Measurements from ENCODE around the gene DESI1. TPM values are rescaled to one million over a fixed set of nuclear protein-coding genes. Genes with fewer than 3 reads are reported as not detected.
A peak's percentile ranks its signal among the peaks of the same experiment; 100 is the strongest.

The DESI1 gene
- total RNA-seq, 1 experiment from 2014 or later = 38.2 TPM

- H3K4me3 ChIP-seq (ENCODE audit: low read depth, low read length) = no peak overlapping the region
- Mint-ChIP-seq H3K9me3 (ENCODE audit: unreplicated experiment) (peaks cover 9% of the 10 kb centered on the region), H3K36me3 (ENCODE audit: insufficient read depth, unreplicated experiment) (no peaks in the 10 kb centered on the region), H3K4me3 (ENCODE audit: unreplicated experiment) (no peak overlapping the region), H3K27ac (ENCODE audit: unreplicated experiment) (no peak overlapping the region), H3K4me1 (ENCODE audit: low read depth, unreplicated experiment) (no peaks in the 10 kb centered on the region), H3K27me3 (ENCODE audit: insufficient read depth, unreplicated experiment) (no peaks in the 10 kb centered on the region)
- DNase-seq = peak; percentile 74 to 78
- intact Hi-C loops (cut with micrococcal nuclease; ENCODE audit: unreplicated experiment) = loop anchor here (1.0 kb wide), 1 partner anchor 20 kb away; no protein-coding TSS in a partner anchor
- TSS peak; percentile 68 for BruUV-seq (replicated peaks)
- POLR2A ChIA-PET = interaction anchor here (1.3 to 1.6 kb wide), 2 partner anchors 13 to 44 kb away, joined by 3 to 8 read pairs; partner anchors contain the start of genes DESI1, PMM1 and XRCC6
- H3K36me3 ChIP-seq (ENCODE audit: control insufficient read depth, insufficient read depth, low read length) = no peaks in the 10 kb centered on the region; the same call in 1 of the 2 replicates
- CTCF ChIA-PET = interaction anchor here (0.7 to 2.3 kb wide), 6 partner anchors 9 to 33 kb away, joined by 3 to 11 read pairs (median 4); partner anchors contain the start of genes PMM1 and POLR3H
- no peaks in the 10 kb centered on the region for H3K9me3 ChIP-seq
- no peaks in the 10 kb centered on the region for H3K27me3 ChIP-seq (replicated peaks; ENCODE audit: control insufficient read depth, insufficient read depth, low read length)
- TF ChIP-seq, protein P1, sequence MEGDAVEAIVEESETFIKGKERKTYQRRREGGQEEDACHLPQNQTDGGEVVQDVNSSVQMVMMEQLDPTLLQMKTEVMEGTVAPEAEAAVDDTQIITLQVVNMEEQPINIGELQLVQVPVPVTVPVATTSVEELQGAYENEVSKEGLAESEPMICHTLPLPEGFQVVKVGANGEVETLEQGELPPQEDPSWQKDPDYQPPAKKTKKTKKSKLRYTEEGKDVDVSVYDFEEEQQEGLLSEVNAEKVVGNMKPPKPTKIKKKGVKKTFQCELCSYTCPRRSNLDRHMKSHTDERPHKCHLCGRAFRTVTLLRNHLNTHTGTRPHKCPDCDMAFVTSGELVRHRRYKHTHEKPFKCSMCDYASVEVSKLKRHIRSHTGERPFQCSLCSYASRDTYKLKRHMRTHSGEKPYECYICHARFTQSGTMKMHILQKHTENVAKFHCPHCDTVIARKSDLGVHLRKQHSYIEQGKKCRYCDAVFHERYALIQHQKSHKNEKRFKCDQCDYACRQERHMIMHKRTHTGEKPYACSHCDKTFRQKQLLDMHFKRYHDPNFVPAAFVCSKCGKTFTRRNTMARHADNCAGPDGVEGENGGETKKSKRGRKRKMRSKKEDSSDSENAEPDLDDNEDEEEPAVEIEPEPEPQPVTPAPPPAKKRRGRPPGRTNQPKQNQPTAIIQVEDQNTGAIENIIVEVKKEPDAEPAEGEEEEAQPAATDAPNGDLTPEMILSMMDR (IDR thresholded peaks at IDR 0.05; ENCODE audit: insufficient read depth in 1 of 2, low read depth in 1 of 2, low read length in 1 of 2, severe bottlenecking in 1 of 2, unreplicated experiment in 1 of 2) = peak; percentile 64 to 90
- no peaks in the 10 kb centered on the region for H3K4me1 ChIP-seq
These were observed 44.0 kb downstream of the DESI1 start for GRCh38 chr22:41576877-41577276.

GRCh38 chr22:41575533-41575932, 45.3 kb downstream of the DESI1 start:
- ChIA-PET POLR2A (no interaction called here), CTCF (no interaction called here)
- Histone ChIP-seq H3K4me3 (ENCODE audit: low read depth, low read length) (no peak overlapping the region), H3K36me3 (ENCODE audit: control insufficient read depth, insufficient read depth, low read length) (no peaks in the 10 kb centered on the region; the same call in 1 of the 2 replicates), H3K4me1 (no peaks in the 10 kb centered on the region), H3K9me3 (no peaks in the 10 kb centered on the region), H3K27me3 (replicated peaks; ENCODE audit: control insufficient read depth, insufficient read depth, low read length) (no peaks in the 10 kb centered on the region)
- no TSS peak for BruUV-seq (replicated peaks)
- no peak overlapping the region for H3K4me3 Mint-ChIP-seq (ENCODE audit: unreplicated experiment)
- TF ChIP-seq, protein P1 (IDR thresholded peaks at IDR 0.05; ENCODE audit: insufficient read depth in 1 of 2, low read depth in 1 of 2, low read length in 1 of 2, severe bottlenecking in 1 of 2, unreplicated experiment in 1 of 2) = no peak
- no peaks in the 10 kb centered on the region for H3K27me3 Mint-ChIP-seq (ENCODE audit: insufficient read depth, unreplicated experiment)
- H3K9me3 Mint-ChIP-seq (ENCODE audit: unreplicated experiment) = peaks cover 10% of the 10 kb centered on the region
- no peak overlapping the region for H3K27ac Mint-ChIP-seq (ENCODE audit: unreplicated experiment)
- H3K36me3 Mint-ChIP-seq (ENCODE audit: insufficient read depth, unreplicated experiment) = no peaks in the 10 kb centered on the region
- intact Hi-C loops (cut with micrococcal nuclease; ENCODE audit: unreplicated experiment) = no loop called here
- DNase-seq = no peak
- H3K4me1 Mint-ChIP-seq (ENCODE audit: low read depth, unreplicated experiment) = no peaks in the 10 kb centered on the region

DNA sequence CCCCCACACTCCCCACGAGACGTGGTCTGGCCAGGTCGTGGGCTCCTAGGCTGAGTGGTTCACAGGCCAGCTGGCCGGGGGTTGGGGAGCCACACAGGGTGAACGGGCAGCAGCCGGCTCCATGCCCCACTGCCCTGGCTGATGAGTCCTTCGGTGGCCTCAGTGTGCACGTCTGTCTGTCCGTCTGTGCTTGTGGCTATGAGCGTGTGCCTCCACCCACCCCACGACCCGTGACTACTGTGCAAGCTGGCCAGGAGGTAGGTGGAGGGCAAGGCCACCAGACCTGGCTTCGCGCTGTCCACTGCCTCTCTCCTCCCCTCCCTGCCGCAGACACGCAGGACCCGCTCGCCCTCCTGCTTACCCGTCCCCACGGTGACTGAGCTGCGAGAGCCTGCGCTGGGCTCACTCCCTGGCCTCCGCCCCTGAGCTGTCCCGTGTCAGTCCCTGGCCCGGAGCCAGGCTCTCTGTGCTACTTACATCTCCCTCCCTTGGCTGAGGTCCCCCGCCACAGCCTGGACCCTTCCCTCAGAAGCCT, 45.9 kb downstream of the DESI1 start:
- no peaks in the 10 kb centered on the region; the same call in 1 of the 2 replicates for H3K36me3 ChIP-seq (ENCODE audit: control insufficient read depth, insufficient read depth, low read length)

More for the DNA sequence above, 45.9 kb downstream of the DESI1 start:
- Histone ChIP-seq H3K9me3 (no peaks in the 10 kb centered on the region), H3K27me3 (replicated peaks; ENCODE audit: control insufficient read depth, insufficient read depth, low read length) (no peaks in the 10 kb centered on the region), H3K4me3 (ENCODE audit: low read depth, low read length) (no peak overlapping the region), H3K4me1 (no peaks in the 10 kb centered on the region)
- TF ChIP-seq, protein P1 (IDR thresholded peaks at IDR 0.05; ENCODE audit: insufficient read depth in 1 of 2, low read depth in 1 of 2, low read length in 1 of 2, severe bottlenecking in 1 of 2, unreplicated experiment in 1 of 2) = no peak
- Mint-ChIP-seq H3K9me3 (ENCODE audit: unreplicated experiment) (peaks cover 10% of the 10 kb centered on the region), H3K36me3 (ENCODE audit: insufficient read depth, unreplicated experiment) (no peaks in the 10 kb centered on the region), H3K27ac (ENCODE audit: unreplicated experiment) (no peak overlapping the region), H3K4me3 (ENCODE audit: unreplicated experiment) (no peak overlapping the region), H3K4me1 (ENCODE audit: low read depth, unreplicated experiment) (no peaks in the 10 kb centered on the region), H3K27me3 (ENCODE audit: insufficient read depth, unreplicated experiment) (no peaks in the 10 kb centered on the region)
- intact Hi-C loops (cut with micrococcal nuclease; ENCODE audit: unreplicated experiment) = no loop called here
- ChIA-PET CTCF (no interaction called here), POLR2A (no interaction called here)
- no peak for DNase-seq
- BruUV-seq (replicated peaks) = no TSS peak
